Ovary (tissue), 9 donors: Measurements from ENCODE around the gene ARHGAP19. TPM values are rescaled to one million over a fixed set of nuclear protein-coding genes. Genes with fewer than 3 reads are reported as not detected.
"Not testable (repeated sequence)": the region's sequence is repeated elsewhere in the genome, so short reads cannot be mapped to it uniquely, and the experiment has no call there.

Source experiments
- DNase-seq, 5 donors: peaks; one replicate each; pipeline ENCODE4 v3.0.0-alpha.2; 2019 to 2020
- H3K27ac ChIP-seq, 2 donors: fragments of 200-600 bp; one replicate each; pipeline versions ENCODE4 v1.5.1 to v1.8.0; 2019 to 2022
- H3K27me3 ChIP-seq: fragments of 200-600 bp; one replicate; pipeline ENCODE4 v1.8.0; 2022
- H3K36me3 ChIP-seq: fragments of 200-600 bp; sonication (generic); one replicate; pipeline ENCODE4 v1.5.1; 2019
- H3K4me1 ChIP-seq: one replicate; pipeline ENCODE4 v1.8.1; 2013; ENCODE audit warnings: mild to moderate bottlenecking, moderate library complexity; ENCODE audit not compliant: insufficient read depth
- H3K4me3 ChIP-seq: fragments of 200-600 bp; sonication (generic); one replicate; pipeline ENCODE4 v1.5.1; 2017
- H3K9me3 ChIP-seq, 2 donors: fragments of 200-600 bp in 1 of 2; sonication (generic) in 1 of 2; one replicate each; pipeline versions ENCODE4 v1.5.1 to v1.8.1; 2013 to 2019; ENCODE audit warnings: mild to moderate bottlenecking in 1 of 2, moderate library complexity in 1 of 2
- CTCF ChIP-seq, 3 donors: fragments of 450-650 bp in 2 of 3; fragments of 200-600 bp in 1 of 3; IDR thresholded peaks; one replicate each; pipeline versions ENCODE4 v1.5.1 to v1.8.0; 2016 to 2022; ENCODE audit warnings: antibody characterized with exemption in 3 of 3, mild to moderate bottlenecking in 1 of 3
- EP300 ChIP-seq: sonication (generic); formaldehyde crosslinking; IDR thresholded peaks from one replicate; pipeline ENCODE4 v1.6.1; 2017; ENCODE audit warnings: antibody characterized with exemption
- POLR2A ChIP-seq: fragments of 450-650 bp; IDR thresholded peaks from one replicate; pipeline ENCODE4 v1.6.1; 2017; ENCODE audit warnings: antibody characterized with exemption, mild to moderate bottlenecking, moderate library complexity
- WGBS, 3 donors: extraction: QIAGEN DNeasy Blood & Tissue Kit in 1 of 3; methylation state at CpG; one replicate each; pipeline versions ENCODE4 v1.1.5 to v1.1.7; 2013 to 2017; 5-methylcytosine and 5-hydroxymethylcytosine counted together
- intact Hi-C, 4 donors: fragments of 100-400 bp; cut with DNase I; formaldehyde crosslinking; loops; one replicate each; pipeline versions ENCODE4 v1.11.0 to v1.15.1; 2022 to 2023
- polyA plus RNA-seq, 2 donors: library from polyadenylated mRNA; stranded (reverse); fragments of 200-250 nt in 1 of 2; fragments of 350-450 nt in 1 of 2; fragmentation: Illumina TruSeq in 1 of 2; extraction: RNeasy Lipid Tissue Mini Kit (QIAGEN cat#74804) in 1 of 2; gene quantifications; one replicate each; pipeline ENCODE4 v1.2.3, GENCODE V29; 2013 to 2014
- total RNA-seq, 7 donors: library from RNA; depleted of rRNA in 2 of 7; stranded (reverse); fragments of >200 nt in 2 of 7; fragmentation: NEBNext Ultra II Directional in 3 of 7; extraction: Animal tissue kit (Norgen Biotek cat#: 25700) in 3 of 7; gene quantifications; one replicate each; pipeline versions ENCODE4 v1.1.0 to v1.2.4, GENCODE V29; 2016 to 2023
- donor health status: DM: no; HTN: no; CAD: no; lungs with moderate emphysema.
- donor health status: DM: no; HTN: no; CAD: no.
- donor health status: Bipolar disorder and iron deficiency.
- donor health status: DM: yes; HTN: yes; CAD: no.
- donor health status: DM: no; HTN: no; CAD: no.
- donor health status: DM: yes; HTN: yes; CAD: no.

ARHGAP19 gene
- total and polyA plus RNA-seq, 9 donors, result 6.7 to 18.1 (median 13.5) TPM

GRCh38 chr10:97291357-97292096 is 910 bp downstream of the ARHGAP19 start:
- 47 to 52% (median 51%) methylated on average over 25 of the region's 25 CpGs for WGBS, 3 donors

GRCh38 chr10:97290576-97291356 is 1.7 kb downstream of the ARHGAP19 start:
- H3K36me3 ChIP-seq, H3K4me1 ChIP-seq, DNase-seq, H3K27me3 ChIP-seq, intact Hi-C loops, H3K27ac ChIP-seq, H3K9me3 ChIP-seq, H3K4me3 ChIP-seq: not testable (repeated sequence)
- 87 to 91% (median 89%) methylated on average over 17 of the region's 17 CpGs for WGBS, 3 donors

More at GRCh38 chr10:97291357-97292096, 910 bp downstream of the ARHGAP19 start:
- no peak for TF ChIP-seq EP300
- TF ChIP-seq POLR2A, result no peak
- no peak for TF ChIP-seq CTCF (IDR thresholded peaks at IDR 0.05)
- no peaks in the 10 kb centered on the region for H3K4me1 ChIP-seq
- peak overlapping the region; percentile 79 to 92 for H3K27ac ChIP-seq
- intact Hi-C loops, result no loop called here
- peak overlapping the region; percentile 97 for H3K4me3 ChIP-seq
- H3K36me3 ChIP-seq, result no peaks in the 10 kb centered on the region
- no peaks in the 10 kb centered on the region for H3K9me3 ChIP-seq
- no peaks in the 10 kb centered on the region for H3K27me3 ChIP-seq
- no peak for DNase-seq

- H3K4me3 ChIP-seq, H3K27ac ChIP-seq, H3K4me1 ChIP-seq, DNase-seq, H3K27me3 ChIP-seq, H3K36me3 ChIP-seq, H3K9me3 ChIP-seq, intact Hi-C loops: not testable (repeated sequence)
- 94 to 97% (median 95%) methylated on average over 13 of the region's 13 CpGs for WGBS, 3 donors
Measured at GRCh38 chr10:97290076-97290475, 2.4 kb downstream of the ARHGAP19 start.

GRCh38 chr10:97280783-97281182 is 11.7 kb downstream of the ARHGAP19 start:
- no peak for DNase-seq
- TF ChIP-seq POLR2A, result no peak
- TF ChIP-seq CTCF (IDR thresholded peaks at IDR 0.05), result no peak
- TF ChIP-seq EP300, result no peak
- H3K9me3 ChIP-seq, result no peaks in the 10 kb centered on the region
- H3K27me3 ChIP-seq, result no peaks in the 10 kb centered on the region
- H3K4me1 ChIP-seq, result no peaks in the 10 kb centered on the region
- H3K4me3 ChIP-seq, result no peak overlapping the region
- WGBS, 3 donors, result 74 to 95% (median 85%) methylated on average over 3 of the region's 3 CpGs
- intact Hi-C loops, result loop anchor here in 1 of 4 donors (10.0 kb wide), 1 partner anchor 54 kb away; the partner anchor contains the start of gene FRAT2
- H3K27ac ChIP-seq, result no peak overlapping the region
- H3K36me3 ChIP-seq, result no peaks in the 10 kb centered on the region

GRCh38 chr10:97279121-97279815 is 13.2 kb downstream of the ARHGAP19 start:
- H3K4me3 ChIP-seq, result no peak overlapping the region
- H3K36me3 ChIP-seq, result no peaks in the 10 kb centered on the region
- TF ChIP-seq CTCF (IDR thresholded peaks at IDR 0.05) (no peak), POLR2A (no peak), EP300 (no peak)
- no peaks in the 10 kb centered on the region for H3K4me1 ChIP-seq
- no peaks in the 10 kb centered on the region for H3K27me3 ChIP-seq
- no peaks in the 10 kb centered on the region for H3K9me3 ChIP-seq
- intact Hi-C loops, result no loop called here
- WGBS, 3 donors, result 66 to 67% (median 67%) methylated on average over 9 of the region's 9 CpGs
- DNase-seq, result peak in 1 of 5 donors; percentile 47
- H3K27ac ChIP-seq, result no peak overlapping the region
